HL-60/S4 (cell line): ENCODE data around the gene CDC14B.
"Not testable (repeated sequence)": the region's sequence is repeated elsewhere in the genome, so short reads cannot be mapped to it uniquely, and the experiment has no call there.

ENCODE experiments used
- in situ Hi-C: fragments of 300-500 bp; cut with MboI; formaldehyde crosslinking; loops from 2 replicates; pipeline ENCODE4 v1.14.3; 2022; ENCODE audit warnings: low sequenced_read_pairs

Gene CDC14B

GRCh38 chr9:96633579-96633978 is 13.9 kb upstream of the CDC14B start:
- in situ Hi-C loops, result not testable (repeated sequence)

GRCh38 chr9:96626912-96627311 is 7.3 kb upstream of the CDC14B start:
- in situ Hi-C loops, result no loop called here

GRCh38 chr9:96621618-96622017 is 2.0 kb upstream of the CDC14B start:
- in situ Hi-C loops, result no loop called here

GRCh38 chr9:96620832-96621269 is 1.2 kb upstream of the CDC14B start:
- in situ Hi-C loops, result no loop called here

- in situ Hi-C loops, result no loop called here
Measured at GRCh38 chr9:96620181-96620514, 505 bp upstream of the CDC14B start.

- in situ Hi-C loops, result no loop called here
Measured at GRCh38 chr9:96619124-96619465, 548 bp downstream of the CDC14B start.

- in situ Hi-C loops, result no loop called here
Measured at GRCh38 chr9:96618209-96619123, 1.2 kb downstream of the CDC14B start.

- in situ Hi-C loops, result no loop called here
Measured at GRCh38 chr9:96617439-96618185, 2.0 kb downstream of the CDC14B start.

DNA sequence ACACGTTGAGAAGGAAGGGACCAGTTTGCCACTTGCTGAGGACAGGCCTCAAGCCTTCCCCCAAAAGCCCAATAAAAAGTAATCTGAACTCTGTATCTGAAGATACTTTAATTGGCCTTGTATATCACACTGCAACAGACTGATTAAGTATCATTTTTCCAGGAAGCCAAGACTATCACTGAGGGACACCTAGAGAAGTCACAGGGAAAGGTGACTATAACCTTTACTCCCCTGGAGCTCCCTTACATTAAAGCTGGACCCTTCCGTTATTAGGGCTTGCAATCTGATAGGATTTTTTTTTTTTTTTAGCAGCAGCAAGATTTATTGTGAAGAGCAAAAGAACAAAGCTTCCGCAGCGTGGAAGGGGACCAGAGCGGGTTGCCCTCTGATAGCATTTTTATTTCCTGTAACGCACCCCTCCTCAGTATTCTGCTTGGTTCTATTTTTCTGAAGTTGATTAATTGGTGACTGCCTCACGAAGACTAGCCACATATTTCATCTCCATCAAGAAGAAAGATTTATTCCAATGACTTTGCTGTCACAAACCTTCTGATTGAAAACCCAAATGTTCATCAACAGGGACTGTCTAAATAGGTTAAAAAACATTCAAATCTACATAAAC is 2.7 kb downstream of the CDC14B start:
- in situ Hi-C loops, result no loop called here

DNA sequence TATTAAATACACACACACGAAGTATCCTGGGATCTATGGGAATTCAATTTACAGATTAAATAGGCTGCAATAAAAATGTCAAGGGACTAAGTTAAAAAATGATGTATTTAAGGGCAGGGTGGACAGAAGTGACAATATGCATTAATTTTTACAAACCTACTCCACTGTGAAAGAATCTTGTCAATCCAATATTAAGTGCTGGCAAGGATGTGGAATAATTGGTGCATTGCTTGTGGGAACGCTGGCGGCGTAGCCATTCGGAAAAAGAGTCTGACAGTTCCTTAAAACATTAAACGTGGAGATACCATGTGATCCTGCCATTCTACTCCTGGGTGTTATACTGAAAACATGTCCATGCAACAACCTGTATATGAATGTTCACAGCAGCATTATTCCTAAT is 4.2 kb downstream of the CDC14B start:
- in situ Hi-C loops, result no loop called here

DNA sequence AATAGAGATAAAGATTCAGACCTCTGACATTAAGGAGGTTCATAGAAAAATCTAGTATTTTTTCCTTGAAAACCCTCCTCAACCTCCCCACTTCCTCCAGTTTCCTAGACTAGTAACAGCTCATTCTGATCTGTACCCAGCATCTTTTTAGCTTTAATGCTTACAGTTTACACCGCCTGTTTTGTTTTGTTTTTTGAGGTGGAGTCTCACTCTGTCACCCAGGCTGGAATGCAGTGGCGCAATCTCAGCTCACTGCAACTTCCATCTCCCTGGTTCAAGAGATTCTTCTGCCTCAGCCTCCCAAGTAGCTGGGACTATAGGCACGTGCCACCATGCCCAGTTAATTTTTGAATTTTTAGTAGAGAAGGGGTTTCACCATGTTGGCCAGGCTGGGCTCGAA is 5.0 kb downstream of the CDC14B start:
- in situ Hi-C loops, result not testable (repeated sequence)

DNA sequence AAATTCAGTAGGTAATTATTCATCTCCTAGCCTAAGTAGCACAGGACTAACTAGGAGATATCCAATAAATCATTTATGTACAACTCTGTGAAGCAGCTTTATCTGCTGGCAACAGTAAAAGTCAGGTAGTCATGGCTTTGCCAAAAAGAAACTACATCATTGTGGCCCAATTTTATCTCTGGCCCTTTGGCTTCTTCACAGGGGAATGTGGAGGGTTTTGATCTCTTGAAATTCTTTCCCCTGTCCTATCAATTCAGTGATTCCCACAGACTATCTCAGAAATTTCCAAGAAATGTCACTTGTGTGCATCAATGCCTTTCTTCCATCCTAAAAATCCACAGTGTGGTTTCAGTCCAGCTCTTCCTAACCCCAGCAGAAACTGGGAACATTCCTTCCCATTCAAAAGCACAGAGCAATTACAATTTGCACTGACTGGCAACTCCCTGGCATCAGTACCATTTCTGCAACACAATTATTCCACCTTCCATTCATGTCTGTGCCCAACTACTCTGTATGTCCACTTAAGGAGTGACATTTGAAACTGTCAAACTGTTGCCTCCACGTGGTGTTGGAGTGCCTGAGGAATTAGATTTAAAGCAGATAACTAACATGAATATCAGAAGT is 6.6 kb downstream of the CDC14B start:
- in situ Hi-C loops, result no loop called here

DNA sequence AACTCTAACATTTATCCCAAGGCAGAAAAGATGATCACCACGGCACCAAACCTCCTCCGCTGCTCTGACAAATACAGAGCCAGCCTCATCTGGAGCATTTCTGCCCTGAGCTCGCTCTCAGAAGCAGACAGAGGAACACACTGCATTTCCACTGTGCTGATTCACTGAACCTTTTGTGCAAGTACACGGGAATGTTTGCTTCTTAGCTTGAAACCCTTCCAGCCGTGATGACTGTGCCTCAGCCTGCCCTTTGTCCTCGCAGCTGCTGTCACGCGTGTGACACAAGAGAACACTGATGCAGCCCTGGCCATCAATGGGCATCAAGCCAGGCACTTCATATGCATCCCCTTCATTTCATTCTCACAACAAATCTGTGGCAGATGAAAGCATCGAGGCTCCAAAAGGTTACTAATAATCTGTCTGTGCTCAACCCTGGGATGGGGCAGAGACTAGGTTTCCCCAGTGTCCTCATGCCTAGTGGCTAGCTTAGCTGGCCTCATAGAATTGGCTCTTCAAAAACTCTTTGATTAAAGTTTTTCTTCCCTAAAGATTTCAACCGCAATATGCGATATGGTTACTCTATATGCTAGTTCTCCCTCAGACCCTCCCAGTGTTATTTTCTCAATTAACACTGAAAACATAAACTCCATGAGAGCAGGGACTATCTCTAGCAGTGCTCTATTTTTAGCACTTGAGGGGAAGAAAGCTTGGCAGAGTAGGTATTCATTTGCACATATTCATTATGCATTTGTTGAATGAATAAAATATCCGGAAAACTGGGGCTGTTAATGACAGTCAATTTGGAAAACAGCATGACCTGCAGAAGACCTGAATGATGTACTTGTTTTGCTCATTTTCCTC is 7.3 kb downstream of the CDC14B start:
- in situ Hi-C loops, result no loop called here

- in situ Hi-C loops, result no loop called here
Measured at GRCh38 chr9:96611302-96611701, 8.3 kb downstream of the CDC14B start.

GRCh38 chr9:96609732-96610131 is 9.9 kb downstream of the CDC14B start:
- in situ Hi-C loops, result no loop called here

DNA sequence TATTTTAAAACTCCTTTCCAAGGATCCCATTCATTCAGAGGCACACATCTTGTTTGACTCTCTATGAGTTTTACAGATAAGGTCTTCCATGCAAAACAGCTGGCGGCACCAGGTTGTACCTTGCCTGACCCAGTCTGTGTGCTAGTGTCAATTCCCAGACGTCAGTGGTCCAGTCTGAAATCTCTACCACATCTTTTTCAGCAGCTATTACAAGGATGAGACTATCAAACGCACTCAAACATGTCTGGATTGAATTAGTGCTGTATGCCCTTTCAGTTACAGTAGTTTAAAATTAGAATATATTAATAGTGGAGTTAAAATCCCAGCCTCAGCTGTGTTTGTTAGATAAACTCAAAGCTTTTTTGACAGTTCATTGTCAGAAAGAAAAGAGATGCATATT is 11.7 kb downstream of the CDC14B start:
- in situ Hi-C loops, result no loop called here

GRCh38 chr9:96605328-96605727 is 14.3 kb downstream of the CDC14B start:
- in situ Hi-C loops, result no loop called here

- in situ Hi-C loops, result no loop called here
Measured at GRCh38 chr9:96604004-96604319, 15.7 kb downstream of the CDC14B start.

DNA sequence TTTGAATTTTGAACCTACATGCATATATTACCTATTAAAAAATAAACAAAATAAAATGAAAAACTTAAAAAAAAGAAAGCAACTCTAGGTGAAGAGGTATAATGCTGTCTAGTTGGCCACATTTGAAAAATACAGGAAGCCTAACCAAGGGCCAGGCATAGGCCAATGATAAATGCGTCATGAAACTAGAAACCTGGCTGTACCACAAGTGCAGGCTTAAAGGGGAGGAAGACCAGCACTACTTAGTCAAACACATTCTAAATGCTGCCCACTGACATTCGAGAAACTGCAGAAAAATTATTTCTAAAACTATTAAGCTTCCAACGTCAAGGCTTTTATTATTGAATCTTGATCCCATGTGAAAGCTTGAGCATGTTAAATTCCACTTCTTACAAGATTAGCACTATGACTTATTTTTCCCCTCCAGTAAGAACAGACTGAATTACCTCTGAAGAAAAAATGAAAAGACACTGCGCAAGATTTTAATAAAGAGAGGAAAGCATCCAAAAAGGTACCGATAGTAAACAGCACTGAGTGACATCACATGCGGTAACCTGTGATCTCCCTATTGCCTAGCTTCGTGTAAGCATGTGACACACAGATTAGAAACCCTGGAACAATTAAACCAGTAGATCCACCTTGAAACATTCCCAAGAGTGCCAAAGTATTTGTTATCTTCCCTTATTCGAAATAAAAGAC is 16.2 kb downstream of the CDC14B start:
- in situ Hi-C loops, result no loop called here

DNA sequence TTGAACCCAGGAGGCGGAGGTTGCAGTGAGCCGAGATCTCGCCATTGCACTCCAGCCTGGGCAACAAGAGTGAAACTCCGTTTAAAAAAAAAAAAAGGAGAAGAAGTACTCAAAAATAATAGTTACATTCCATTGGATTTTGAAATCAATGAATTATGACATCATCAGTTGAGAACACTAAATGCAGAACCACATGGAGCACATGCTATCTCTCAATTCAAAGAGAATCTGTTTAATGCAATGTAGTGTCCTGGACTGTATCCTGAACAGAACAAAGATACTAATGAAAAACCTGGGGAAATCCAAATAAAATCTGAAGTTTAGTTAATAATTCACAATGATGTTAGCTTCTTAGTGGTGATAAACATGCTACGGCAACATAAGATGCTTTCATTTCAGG is 20.3 kb downstream of the CDC14B start:
- in situ Hi-C loops, result no loop called here
